A673 (cell line): Measurements from ENCODE around the gene SERINC2.

ENCODE experiments used
- CTCF ChIP-seq: fragments of 300-800, 200-600 bp; sonication (generic); conservative IDR thresholded peaks from 2 replicates; pipeline ENCODE4 v1.5.1; 2017; ENCODE audit warnings: low read depth, mild to moderate bottlenecking, antibody characterized with exemption, low read length, moderate library complexity, mixed read lengths
- EZH2 ChIP-seq: fragments of 200-600 bp; sonication (generic); IDR thresholded peaks from 2 replicates; pipeline ENCODE4 v1.6.1; 2017; ENCODE audit warnings: borderline replicate concordance, low read depth, mild to moderate bottlenecking, mixed read lengths, antibody characterized with exemption, low read length; ENCODE audit not compliant: poor library complexity, severe bottlenecking

GRCh38 chr1:31383967-31384366 is 29.0 kb upstream of the SERINC2 start:
- TF ChIP-seq CTCF (no peak), EZH2 (no peak)
